ENCODE measurements around the gene XPC.

- TF ChIP-seq CTCF (IDR thresholded peaks at IDR 0.05; ENCODE audit: low read length) = peak; percentile 40
- TF ChIP-seq EZH2 (IDR thresholded peaks at IDR 0.05; ENCODE audit: borderline replicate concordance, low read length) = no peak
Measured at GRCh38 chr3:14152233-14152962, 26.0 kb downstream of the XPC start.
